K562 (cell line): ENCODE measurements around the gene BNC1. TPM values are rescaled to one million over a fixed set of nuclear protein-coding genes. Genes with fewer than 3 reads are reported as not detected.

Experiments
- ATAC-seq: fragments of 200-7000 bp; cut with Tn5 transposase; 3 replicates; pipeline ENCODE4 v1.9.1; 2020; ENCODE audit warnings: moderate library complexity
- BruUV-seq: library from RNA; stranded (reverse); fragments of 400-500 nt; replicated peaks from 2 replicates; lab custom pipeline; 2021; lab: Mats Ljungman, UMichigan
- CTCF ChIA-PET: fragments of 300-600 bp; formaldehyde crosslinking; extraction: SDS; loops from one replicate; lab custom pipeline; 2021; ENCODE audit warnings: low intra/inter-chr PET ratio; lab: Yijun Ruan, JAX
- POLR2A ChIA-PET: fragments of 300-600, 350-650 bp; sonication (Branson Sonifier 250); formaldehyde crosslinking; extraction: SDS; loops from one replicate; lab custom pipeline; 2021; ENCODE audit warnings: antibody characterized with exemption, inconsistent platforms; lab: Yijun Ruan, JAX
- DNase-seq, 4 experiments: peaks; one replicate each; pipeline versions ENCODE4 v3.0.0 to v3.0.0-alpha.2; 2011 to 2018; ENCODE audit warnings: low spot score in 3 of 4, mixed read lengths in 3 of 4; ENCODE audit errors: extremely low read depth in 1 of 4
- FAIRE-seq: peaks from 2 replicates; lab custom pipeline; 2011; peaks lifted over from hg19 to GRCh38; lab: Jason Lieb, UNC
- H2AFZ ChIP-seq: 2 replicates; pipeline ENCODE4 v1.6.0; 2011; ENCODE audit warnings: low read depth, low read length, control low read depth, inconsistent platforms
- H3K27ac ChIP-seq: fragments of 200-600 bp; 3 replicates; pipeline ENCODE4 v1.8.0; 2011; ENCODE audit warnings: low read depth, mild to moderate bottlenecking, control low read depth, inconsistent platforms, low read length, moderate library complexity, mixed read lengths; ENCODE audit errors: extremely low read depth
- H3K27me3 ChIP-seq, 2 experiments: fragments of 300-600 bp in 1 of 2; 2 replicates in 1 of 2; 3 replicates in 1 of 2; pipeline versions ENCODE4 v1.6.0 to v1.8.0; 2011; ENCODE audit warnings: inconsistent platforms in 2 of 2, low read length in 2 of 2, mild to moderate bottlenecking in 1 of 2, mixed read lengths in 1 of 2, moderate library complexity in 1 of 2; ENCODE audit not compliant: control insufficient read depth in 2 of 2, insufficient read depth in 2 of 2
- H3K36me3 ChIP-seq: fragments of 300-600 bp; 3 replicates; pipeline ENCODE4 v1.8.0; 2011; ENCODE audit warnings: mild to moderate bottlenecking, low read length, inconsistent platforms; ENCODE audit not compliant: control insufficient read depth, insufficient read depth
- H3K4me1 ChIP-seq, 2 experiments: fragments of 200-600 bp in 1 of 2; replicated peaks in 1 of 2; 2 replicates in 1 of 2; 3 replicates in 1 of 2; pipeline versions ENCODE4 v1.5.1 to v1.8.0; 2011; ENCODE audit warnings: inconsistent platforms in 2 of 2, low read length in 2 of 2, mild to moderate bottlenecking in 1 of 2, mixed read lengths in 1 of 2, moderate library complexity in 1 of 2; ENCODE audit not compliant: control insufficient read depth in 2 of 2, insufficient read depth in 2 of 2
- H3K4me2 ChIP-seq: 2 replicates; pipeline ENCODE4 v1.6.1; 2011; ENCODE audit warnings: low read length, control low read depth, inconsistent platforms, mixed read lengths; ENCODE audit not compliant: insufficient read depth
- H3K4me3 ChIP-seq: fragments of 200-600 bp; sonication (generic), shearing (Covaris generic); 2 replicates; pipeline ENCODE4 v1.5.1; 2016; ENCODE audit warnings: control low read depth, inconsistent platforms
- H3K79me2 ChIP-seq: fragments of 200-600 bp; 3 replicates; pipeline ENCODE4 v1.8.0; 2011; ENCODE audit warnings: low read length, inconsistent platforms; ENCODE audit not compliant: control insufficient read depth, insufficient read depth
- H3K9ac ChIP-seq, 2 experiments: 2 replicates each; pipeline versions ENCODE4 v1.6.0 to v1.6.1; 2011; ENCODE audit warnings: low read depth in 2 of 2, low read length in 2 of 2, control low read depth in 1 of 2, inconsistent platforms in 1 of 2, mild to moderate bottlenecking in 1 of 2, mixed read lengths in 1 of 2; ENCODE audit not compliant: insufficient read depth in 1 of 2
- H3K9me1 ChIP-seq: one replicate; pipeline ENCODE4 v1.6.0; 2011; ENCODE audit warnings: inconsistent platforms, mild to moderate bottlenecking, low read length, moderate library complexity; ENCODE audit not compliant: control insufficient read depth, insufficient read depth
- H3K9me3 ChIP-seq: replicated peaks from 2 replicates; pipeline ENCODE4 v1.5.1; 2011; ENCODE audit warnings: low read depth, low read length, inconsistent platforms; ENCODE audit not compliant: control insufficient read depth, insufficient read depth
- H4K20me1 ChIP-seq: replicated peaks from 2 replicates; pipeline ENCODE4 v1.6.1; 2011; ENCODE audit warnings: low read length, inconsistent platforms, mixed read lengths; ENCODE audit not compliant: control insufficient read depth, insufficient read depth
- HMG20A ChIP-seq: fragments of 450-650 bp; formaldehyde crosslinking; conservative IDR thresholded peaks from 2 replicates; pipeline ENCODE4 v1.4.0; 2020; ENCODE audit warnings: mild to moderate bottlenecking, mixed read lengths
- MED1 ChIP-seq: sonication (generic); formaldehyde crosslinking; IDR thresholded peaks from 2 replicates; pipeline ENCODE4 v1.8.1; 2023; ENCODE audit warnings: missing genetic modification reagents, borderline replicate concordance
- PTRF ChIP-seq: fragments of 450-650 bp; IDR thresholded peaks from 2 replicates; pipeline ENCODE4 v1.6.1; 2016; ENCODE audit warnings: mild to moderate bottlenecking, missing genetic modification characterization, missing compliant biosample characterization
- RAD21 ChIP-seq, 2 experiments: fragments of 250-450 bp in 1 of 2; fragments of 450-650 bp in 1 of 2; sonication (Bioruptor Pico) in 1 of 2; formaldehyde crosslinking in 1 of 2; IDR thresholded peaks in 1 of 2; conservative IDR thresholded peaks in 1 of 2; 2 replicates each; pipeline versions ENCODE4 v1.4.0 to v1.8.0; 2020 to 2022; ENCODE audit warnings: mild to moderate bottlenecking in 2 of 2, moderate library complexity in 1 of 2
- RBM25 ChIP-seq: fragments of 200-400 bp; formaldehyde crosslinking; IDR thresholded peaks from 2 replicates; pipeline ENCODE4 v1.6.1; 2018; ENCODE audit warnings: low read length, low read depth, moderate library complexity; ENCODE audit not compliant: severe bottlenecking
- REST ChIP-seq, 2 experiments: fragments of 450-650 bp; formaldehyde crosslinking in 1 of 2; IDR thresholded peaks; 2 replicates each; pipeline versions ENCODE4 v1.4.0 to v1.6.1; 2014 to 2020; ENCODE audit warnings: mild to moderate bottlenecking in 2 of 2, borderline replicate concordance in 1 of 2, low read depth in 1 of 2
- STAT5B ChIP-seq: fragments of 250-450 bp; sonication (Bioruptor Pico); IDR thresholded peaks from 2 replicates; pipeline ENCODE4 v1.8.0; 2021; ENCODE audit warnings: mild to moderate bottlenecking, inconsistent platforms
- THRAP3 ChIP-seq: fragments of 450-650 bp; IDR thresholded peaks from 2 replicates; pipeline ENCODE4 v1.6.1; 2016; ENCODE audit warnings: mild to moderate bottlenecking, inconsistent platforms, borderline replicate concordance
- THRB ChIP-seq: fragments of 450-650 bp; formaldehyde crosslinking; conservative IDR thresholded peaks from 2 replicates; pipeline ENCODE4 v1.4.0; 2022; ENCODE audit warnings: mild to moderate bottlenecking, missing genetic modification characterization
- WHSC1 ChIP-seq: IDR thresholded peaks from one replicate; pipeline ENCODE4 v1.6.1; 2012; ENCODE audit warnings: low read length, control low read depth, inconsistent platforms
- ZNF445 ChIP-seq: fragments of 250-450 bp; sonication (Bioruptor Pico); IDR thresholded peaks from 2 replicates; pipeline ENCODE4 v1.4.0; 2020; ENCODE audit warnings: low read depth, mild to moderate bottlenecking, moderate library complexity
- in situ Hi-C: fragments of 300-500 bp; cut with MboI; formaldehyde crosslinking; loops from 4 replicates; pipeline ENCODE4 v1.15.0; 2018; ENCODE audit warnings: inconsistent platforms, mixed read lengths
- intact Hi-C: fragments of 100-400 bp; cut with micrococcal nuclease; formaldehyde crosslinking; loops from 2 replicates; pipeline ENCODE4 v1.14.2; 2022
- polyA plus RNA-seq, 8 experiments: library from polyadenylated mRNA; depleted of rRNA in 4 of 8; stranded (reverse) in 5 of 8; unstranded in 3 of 8; fragments of >200 nt; fragmentation: Nextera tagmentation in 2 of 8; fragmentation: Illumina TruSeq in 1 of 8; extraction: Ambion mirVana in 2 of 8; extraction: Trizol in 1 of 8; gene quantifications; 2 replicates each; pipeline versions ENCODE4 v1.2.1 to v1.2.3, GENCODE V29; 2011 to 2014; ENCODE audit warnings: inconsistent platforms in 1 of 8, missing spikeins in 1 of 8
- total RNA-seq, 7 experiments: library from RNA; depleted of rRNA in 6 of 7; stranded (reverse); fragments of >200 nt in 6 of 7; fragmentation: Illumina TruSeq in 2 of 7; extraction: Trizol in 2 of 7; gene quantifications; 2 replicates each; pipeline versions ENCODE4 v1.2.1 to v1.2.3, GENCODE V29; 2011 to 2021; ENCODE audit warnings: low replicate concordance in 1 of 7

The BNC1 gene
- total and polyA plus RNA-seq, 9 of the 15 experiments (the other 6 are each of a cell fraction or from before 2014, with no cell fraction given) = not detected

GRCh38 chr15:83318036-83318435 is 33.6 kb upstream of the BNC1 start:
- intact Hi-C loops = no loop called here

More at GRCh38 chr15:83318036-83318435, 33.6 kb upstream of the BNC1 start:
- Histone ChIP-seq H3K4me2 (no peak overlapping the region), H3K36me3 (no peaks in the 10 kb centered on the region), H4K20me1 (no peaks in the 10 kb centered on the region), H3K4me3 (no peak overlapping the region), H3K9me3 (no peaks in the 10 kb centered on the region), H3K9me1 (no peaks in the 10 kb centered on the region), H3K27ac (no peak overlapping the region), H3K9ac (no peak overlapping the region), H3K27me3 (peaks cover 0 to 4% of the 10 kb centered on the region in 2 experiments; a peak in 1 of 5 replicates), H3K4me1 (no peaks in the 10 kb centered on the region), H3K79me2 (no peaks in the 10 kb centered on the region), H2AFZ (no peak overlapping the region)
- DNase-seq (no peak), ATAC-seq (no peak), FAIRE-seq (no peak)
- no TSS peak for BruUV-seq
- ChIA-PET CTCF (no interaction called here), POLR2A (no interaction called here)
- TF ChIP-seq HMG20A (CRISPR knock-in tag) (no peak), ZNF445 (CRISPR knock-in tag) (no peak), THRAP3 (no peak), STAT5B (no peak), THRB (CRISPR knock-in tag) (no peak), MED1 (no peak), REST (IDR thresholded peaks at IDR 0.05; ENCODE audit: borderline replicate concordance) (no peak), REST (CRISPR knock-in tag; IDR thresholded peaks at IDR 0.05; ENCODE audit: low read depth) (no peak), PTRF (no peak), RBM25 (no peak), RAD21 (CRISPR knock-in tag; conservative IDR thresholded peaks at IDR 0.05 in 1 of 2, IDR thresholded peaks at IDR 0.05 in 1 of 2) (no peak), WHSC1 (no peak)
- in situ Hi-C loops = no loop called here
